CD4-positive, alpha-beta memory T cell (primary cell): ENCODE measurements around the gene PEAK3. TPM values are rescaled to one million over a fixed set of nuclear protein-coding genes. Genes with fewer than 3 reads are reported as not detected.

Source experiments
- CTCF ChIA-PET: fragments of 350-600 bp; sonication (Branson Sonifier 250); formaldehyde crosslinking; loops from one replicate; lab custom pipeline; 2021; ENCODE audit warnings: inconsistent platforms; ENCODE audit not compliant: partially characterized antibody; lab: Charles Lee
- POLR2A ChIA-PET: fragments of 350-600 bp; sonication (Branson Sonifier 250); formaldehyde crosslinking; loops from one replicate; lab custom pipeline; 2021; ENCODE audit not compliant: partially characterized antibody; lab: Charles Lee
- DNase-seq, 5 donors: peaks; one replicate each; pipeline versions ENCODE4 v3.0.0 to v3.0.0-alpha.2; 2020 to 2022; ENCODE audit warnings: mixed read lengths in 1 of 5
- H3K27ac ChIP-seq: one replicate; pipeline ENCODE4 v1.7.0; 2013; ENCODE audit warnings: low read depth, low read length
- H3K27me3 ChIP-seq: 2 replicates; pipeline ENCODE4 v1.7.0; 2013; ENCODE audit warnings: mild to moderate bottlenecking, low read length, moderate library complexity; ENCODE audit not compliant: insufficient read depth
- H3K36me3 ChIP-seq: 2 replicates; pipeline ENCODE4 v1.7.0; 2013; ENCODE audit warnings: mild to moderate bottlenecking, low read length, moderate library complexity; ENCODE audit not compliant: insufficient read depth
- H3K4me1 ChIP-seq: 2 replicates; pipeline ENCODE4 v1.7.0; 2013; ENCODE audit warnings: mild to moderate bottlenecking, low read length, moderate library complexity; ENCODE audit not compliant: insufficient read depth
- H3K4me3 ChIP-seq, 2 donors: one replicate each; pipeline ENCODE4 v1.7.0; 2013; ENCODE audit warnings: low read length in 2 of 2, mild to moderate bottlenecking in 1 of 2
- H3K9me3 ChIP-seq, 2 donors: one replicate each; pipeline ENCODE4 v1.7.0; 2013; ENCODE audit warnings: low read length in 2 of 2, control low read depth in 1 of 2; ENCODE audit not compliant: control insufficient read depth in 1 of 2
- H3K27ac Mint-ChIP-seq, 7 donors: one replicate each; pipeline ENCODE4 v1.8.0; 2020 to 2021; ENCODE audit warnings: mixed read lengths in 7 of 7, mild to moderate bottlenecking in 6 of 7, inconsistent platforms in 3 of 7, moderate library complexity in 3 of 7
- H3K27me3 Mint-ChIP-seq, 2 donors: one replicate each; pipeline ENCODE4 v1.8.0; 2020 to 2021; ENCODE audit warnings: mixed read lengths in 2 of 2
- H3K36me3 Mint-ChIP-seq, 2 donors: one replicate each; pipeline ENCODE4 v1.8.0; 2020 to 2021; ENCODE audit warnings: mixed read lengths in 2 of 2, inconsistent platforms in 1 of 2, mild to moderate bottlenecking in 1 of 2
- H3K4me1 Mint-ChIP-seq, 4 donors: one replicate each; pipeline ENCODE4 v1.8.0; 2020 to 2021; ENCODE audit warnings: mixed read lengths in 4 of 4, mild to moderate bottlenecking in 1 of 4
- H3K4me3 Mint-ChIP-seq, 8 donors: one replicate each; pipeline ENCODE4 v1.8.0; 2020 to 2021; ENCODE audit warnings: mixed read lengths in 8 of 8, mild to moderate bottlenecking in 7 of 8, moderate library complexity in 6 of 8, inconsistent platforms in 3 of 8
- H3K9me3 Mint-ChIP-seq, 8 donors: one replicate each; pipeline ENCODE4 v1.8.0; 2020 to 2021; ENCODE audit warnings: mixed read lengths in 8 of 8, mild to moderate bottlenecking in 5 of 8, inconsistent platforms in 3 of 8, moderate library complexity in 1 of 8
- intact Hi-C: fragments of 100-400 bp; cut with micrococcal nuclease; formaldehyde crosslinking; loops from one replicate; pipeline ENCODE4 v1.15.1; 2023
- polyA plus RNA-seq, 2 donors: library from polyadenylated mRNA; unstranded; fragments of 300-500 nt; fragmentation: Illumina TruSeq; gene quantifications; one replicate each; pipeline ENCODE4 v1.2.3, GENCODE V29; 2021
- total RNA-seq, 2 experiments: library from RNA; stranded (reverse); gene quantifications; one replicate each; pipeline ENCODE4 v1.2.3, GENCODE V29; 2021

The PEAK3 gene
- total RNA-seq, result under 1 TPM in 1 of 2 experiments, not detected in 1; 0.11 TPM
- under 1 TPM; 0.07 TPM for polyA plus RNA-seq

- Histone ChIP-seq H3K4me3 (no peak within 1 kb of the TSS), H3K27me3 (no peaks in the 10 kb centered on the region), H3K27ac (no peak within 1 kb of the TSS), H3K4me1 (peaks cover 13% of the 10 kb centered on the region), H3K36me3 (no peaks in the 10 kb centered on the region), H3K9me3 (no peaks in the 10 kb centered on the region)
- POLR2A ChIA-PET, result interaction anchor here (0.6 to 1.4 kb wide), 7 partner anchors 11 to 247 kb away, joined by 3 to 8 read pairs (median 3); partner anchors contain the start of gene PLEKHJ1
- Mint-ChIP-seq H3K27me3 (no peaks in the 10 kb centered on the region), H3K4me1 (peaks cover 2 to 21% (median 13%) of the 10 kb centered on the region in 4 donors), H3K9me3 (peaks cover 0 to 2% (median 0%) of the 10 kb centered on the region in 8 donors), H3K27ac (peak within 1 kb of the TSS in 4 of 7 donors; percentile 32 to 77 (median 54)), H3K36me3 (peaks cover 0 to under 1% of the 10 kb centered on the region in 2 donors), H3K4me3 (peak within 1 kb of the TSS; percentile 31 to 76 (median 55))
- DNase-seq, result peak in 1 of 5 donors; percentile 52
- CTCF ChIA-PET, result interaction anchor here (1.7 kb wide), 1 partner anchor 8 kb away, joined by 7 read pairs; no protein-coding TSS in a partner anchor
- intact Hi-C loops, result no loop called here
Observed at GRCh38 chr19:2282062-2282861, at the start of gene PEAK3. Gene PEAK3, minus strand, starts transcription at chr19:2282175. Its CDS starts 1,244 bp downstream, at chr19:2280931.

GRCh38 chr19:2330632-2331284, 48.8 kb upstream of the PEAK3 start:
- intact Hi-C loops, result no loop called here
- Histone ChIP-seq H3K27ac (no peak overlapping the region), H3K36me3 (no peaks in the 10 kb centered on the region), H3K4me3 (no peak overlapping the region), H3K9me3 (no peaks in the 10 kb centered on the region), H3K4me1 (peaks cover 47% of the 10 kb centered on the region), H3K27me3 (no peaks in the 10 kb centered on the region)
- CTCF ChIA-PET, result no interaction called here
- peaks cover 23 to 60% (median 49%) of the 10 kb centered on the region in 4 donors for H3K4me1 Mint-ChIP-seq
- POLR2A ChIA-PET, result interaction anchor here (0.6 to 0.8 kb wide), 3 partner anchors 61 to 425 kb away, joined by 3 read pairs; partner anchors contain the start of genes ADAT3 and SCAMP4
- H3K36me3 Mint-ChIP-seq, result peaks cover 8 to 18% of the 10 kb centered on the region in 2 donors
- peaks cover 0 to 2% (median 0%) of the 10 kb centered on the region in 8 donors for H3K9me3 Mint-ChIP-seq
- DNase-seq, result peak in 1 of 5 donors; percentile 29
- no peaks in the 10 kb centered on the region for H3K27me3 Mint-ChIP-seq
- peak overlapping the region; percentile 17 to 55 (median 38) for H3K4me3 Mint-ChIP-seq
- peak overlapping the region in 6 of 7 donors; percentile 31 to 87 (median 56) for H3K27ac Mint-ChIP-seq

GRCh38 chr19:2330255-2330631, 48.3 kb upstream of the PEAK3 start:
- peak in 1 of 5 donors; percentile 9 for DNase-seq
- H3K27ac ChIP-seq, result no peak overlapping the region
- intact Hi-C loops, result no loop called here
- CTCF ChIA-PET, result no interaction called here
- H3K36me3 ChIP-seq, result no peaks in the 10 kb centered on the region
- Mint-ChIP-seq H3K27ac (peak overlapping the region in 5 of 7 donors; percentile 31 to 87 (median 73)), H3K27me3 (no peaks in the 10 kb centered on the region), H3K4me3 (peak overlapping the region in 6 of 8 donors; percentile 31 to 85 (median 38)), H3K9me3 (peaks cover 0 to 2% (median 0%) of the 10 kb centered on the region in 8 donors), H3K4me1 (peaks cover 22 to 61% (median 47%) of the 10 kb centered on the region in 4 donors), H3K36me3 (peaks cover 10 to 20% of the 10 kb centered on the region in 2 donors)
- H3K4me1 ChIP-seq, result peaks cover 49% of the 10 kb centered on the region
- H3K4me3 ChIP-seq, result no peak overlapping the region
- no peaks in the 10 kb centered on the region for H3K9me3 ChIP-seq
- POLR2A ChIA-PET, result interaction anchor here (0.6 kb wide), 2 partner anchors 67 to 425 kb away, joined by 3 read pairs; partner anchors contain the start of genes ADAT3 and SCAMP4
- no peaks in the 10 kb centered on the region for H3K27me3 ChIP-seq

GRCh38 chr19:2329501-2329916, 47.5 kb upstream of the PEAK3 start:
- Histone ChIP-seq H3K27ac (no peak overlapping the region), H3K9me3 (no peaks in the 10 kb centered on the region), H3K36me3 (peaks cover 4% of the 10 kb centered on the region), H3K27me3 (no peaks in the 10 kb centered on the region), H3K4me1 (peaks cover 49% of the 10 kb centered on the region), H3K4me3 (peak overlapping the region in 1 of 2 donors; percentile 82)
- Mint-ChIP-seq H3K36me3 (peaks cover 10 to 24% of the 10 kb centered on the region in 2 donors), H3K4me1 (peaks cover 22 to 61% (median 47%) of the 10 kb centered on the region in 4 donors), H3K27me3 (no peaks in the 10 kb centered on the region), H3K27ac (peak overlapping the region; percentile 82 to 95 (median 87)), H3K4me3 (peak overlapping the region; percentile 83 to 100 (median 87)), H3K9me3 (peaks cover 0 to 2% (median 0%) of the 10 kb centered on the region in 8 donors)
- POLR2A ChIA-PET, result interaction anchor here (1.3 kb wide), 1 partner anchor 54 kb away, joined by 3 read pairs; no protein-coding TSS in a partner anchor
- intact Hi-C loops, result loop anchor here (5.0 kb wide), 2 partner anchors 37 to 57 kb away; no protein-coding TSS in a partner anchor
- peak in 1 of 5 donors; percentile 18 for DNase-seq
- CTCF ChIA-PET, result interaction anchor here (0.8 kb wide), 1 partner anchor 55 kb away, joined by 3 read pairs; no protein-coding TSS in a partner anchor

GRCh38 chr19:2329149-2329478, 47.1 kb upstream of the PEAK3 start:
- Histone ChIP-seq H3K4me3 (peak overlapping the region; percentile 39 to 82), H3K27ac (peak overlapping the region; percentile 76), H3K4me1 (peaks cover 49% of the 10 kb centered on the region), H3K27me3 (no peaks in the 10 kb centered on the region), H3K9me3 (no peaks in the 10 kb centered on the region), H3K36me3 (peaks cover 6% of the 10 kb centered on the region)
- peak overlapping the region; percentile 82 to 95 (median 87) for H3K27ac Mint-ChIP-seq
- peak in 1 of 5 donors; percentile 27 for DNase-seq
- no peaks in the 10 kb centered on the region for H3K27me3 Mint-ChIP-seq
- intact Hi-C loops, result loop anchor here (5.0 kb wide), 2 partner anchors 37 to 57 kb away; no protein-coding TSS in a partner anchor
- POLR2A ChIA-PET, result interaction anchor here (1.2 to 1.3 kb wide), 2 partner anchors 54 to 71 kb away, joined by 3 to 5 read pairs; no protein-coding TSS in a partner anchor
- peak overlapping the region; percentile 83 to 100 (median 87) for H3K4me3 Mint-ChIP-seq
- H3K36me3 Mint-ChIP-seq, result peaks cover 10 to 27% of the 10 kb centered on the region in 2 donors
- H3K9me3 Mint-ChIP-seq, result peaks cover 0 to 2% (median 0%) of the 10 kb centered on the region in 8 donors
- CTCF ChIA-PET, result interaction anchor here (0.8 kb wide), 1 partner anchor 54 kb away, joined by 3 read pairs; no protein-coding TSS in a partner anchor
- H3K4me1 Mint-ChIP-seq, result peaks cover 22 to 61% (median 47%) of the 10 kb centered on the region in 4 donors

GRCh38 chr19:2328401-2329148, 46.6 kb upstream of the PEAK3 start, which contains the start of the genes LSM7 and SPPL2B:
Gene LSM7, minus strand, starts transcription at chr19:2328586. Its CDS starts 20 bp downstream, at chr19:2328566.
Gene SPPL2B, plus strand, starts transcription at chr19:2328684. Its CDS starts 26 bp downstream, at chr19:2328710.
- Histone ChIP-seq H3K27ac (peak within 1 kb of the TSS; percentile 76), H3K9me3 (no peaks in the 10 kb centered on the region), H3K4me1 (peaks cover 49% of the 10 kb centered on the region), H3K27me3 (no peaks in the 10 kb centered on the region), H3K4me3 (peak within 1 kb of the TSS; percentile 82 to 88), H3K36me3 (peaks cover 6% of the 10 kb centered on the region)
- intact Hi-C loops, result loop anchor here (1.0 to 5.0 kb wide), 4 partner anchors 36 to 99 kb away; partner anchors contain the start of genes PLEKHJ1, SF3A2 and TIMM13
- Mint-ChIP-seq H3K27me3 (no peaks in the 10 kb centered on the region), H3K9me3 (peaks cover 0 to 2% (median 0%) of the 10 kb centered on the region in 8 donors), H3K36me3 (peaks cover 10 to 27% of the 10 kb centered on the region in 2 donors), H3K4me1 (peaks cover 22 to 61% (median 47%) of the 10 kb centered on the region in 4 donors), H3K27ac (peak within 1 kb of the TSS; percentile 97 to 100 (median 99)), H3K4me3 (peak within 1 kb of the TSS; percentile 99 to 100 (median 100))
- peak; percentile 91 to 92 (median 91) for DNase-seq
- POLR2A ChIA-PET, result interaction anchor here (0.7 to 1.9 kb wide), 11 partner anchors 26 to 112 kb away, joined by 3 to 10 read pairs (median 4); partner anchors contain the start of gene TIMM13
- CTCF ChIA-PET, result interaction anchor here (1.0 kb wide), 1 partner anchor 12 kb away, joined by 3 read pairs; no protein-coding TSS in a partner anchor
